ENCODE data around the gene ACSM3.

ACSM3 gene

DNA sequence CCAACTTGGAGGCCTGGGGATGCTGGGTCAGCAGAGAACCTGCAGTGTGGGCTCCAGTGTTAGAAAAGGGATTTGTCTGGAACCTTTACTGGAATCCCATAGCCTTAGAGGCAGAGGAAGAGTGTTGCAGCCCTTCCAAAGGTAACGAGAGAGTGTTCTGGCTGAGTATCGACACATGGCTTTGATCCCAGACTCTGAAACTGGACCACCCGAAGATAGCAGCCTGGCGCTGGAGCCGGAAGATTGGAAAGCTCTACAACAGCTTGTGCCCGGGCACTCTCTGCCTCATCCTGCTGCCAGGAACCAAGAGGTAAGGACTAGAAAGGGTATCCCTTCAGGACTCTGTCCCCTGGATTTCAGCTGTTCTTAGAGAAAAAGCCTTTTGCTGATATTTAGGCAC is 82.2 kb downstream of the ACSM3 start:
- peak in 1 of 10 donors; percentile 79 for DNase-seq
- intact Hi-C loops (cut with DNase I): no loop called here

DNA sequence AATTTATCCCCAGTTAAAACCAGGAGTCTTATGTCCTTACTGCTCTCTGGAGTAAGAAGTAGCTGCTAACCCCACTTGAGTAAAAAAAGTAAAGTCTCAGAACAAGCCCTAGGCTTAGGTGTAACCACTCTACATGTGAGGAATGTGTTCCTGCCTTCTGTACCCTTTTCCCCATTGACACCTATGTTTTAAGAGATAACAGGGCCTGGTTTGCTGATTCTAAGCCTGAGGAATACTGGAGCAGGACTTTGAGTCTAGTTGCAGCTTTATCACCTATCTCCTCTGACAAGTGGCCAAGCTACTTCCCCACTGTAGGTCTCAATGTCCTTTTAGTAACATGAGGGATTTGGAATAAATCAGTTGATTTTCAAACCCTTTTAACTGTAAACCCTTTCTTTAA is 82.7 kb downstream of the ACSM3 start:
- intact Hi-C loops (cut with DNase I): no loop called here
- no peak for DNase-seq
